ENCODE data around the gene TTYH3.

The TTYH3 gene

GRCh38 chr7:2621061-2621828, 10.5 kb upstream of the TTYH3 start:
- Histone ChIP-seq H3K36me3 (ENCODE audit: control insufficient read depth in 2 of 2, insufficient read depth in 1 of 2, low read length in 2 of 2) (no peaks in the 10 kb centered on the region), H3K9me3 (ENCODE audit: control insufficient read depth, insufficient read depth, low read depth, low read length) (no peaks in the 10 kb centered on the region), H3K27ac (ENCODE audit: extremely low read depth, low read depth, low read length) (no peak overlapping the region), H3K4me3 (ENCODE audit: low read depth, low read length) (no peak overlapping the region), H3K4me1 (ENCODE audit: control insufficient read depth, insufficient read depth, low read length) (no peaks in the 10 kb centered on the region)
- POLR2A ChIA-PET: interaction anchor here (2.3 kb wide), 1 partner anchor 10 kb away, joined by 11 read pairs; the partner anchor contains the start of gene TTYH3
- CTCF ChIA-PET: interaction anchor here (0.5 to 1.1 kb wide), 2 partner anchors 13 to 60 kb away, joined by 3 to 4 read pairs; no protein-coding TSS in a partner anchor
- TF ChIP-seq ZIC2 (tag by site-specific recombination; IDR thresholded peaks at IDR 0.05) (0 out of 2 replicates have a peak, but pooled peaks have one; percentile 45), ZSCAN30 (tag by site-specific recombination; IDR thresholded peaks at IDR 0.05) (no peak)

- Histone ChIP-seq H3K4me3 (ENCODE audit: low read depth, low read length) (no peak overlapping the region), H3K27ac (ENCODE audit: extremely low read depth, low read depth, low read length) (no peak overlapping the region), H3K36me3 (ENCODE audit: control insufficient read depth in 2 of 2, insufficient read depth in 1 of 2, low read length in 2 of 2) (no peaks in the 10 kb centered on the region), H3K4me1 (ENCODE audit: control insufficient read depth, insufficient read depth, low read length) (no peaks in the 10 kb centered on the region), H3K9me3 (ENCODE audit: control insufficient read depth, insufficient read depth, low read depth, low read length) (no peaks in the 10 kb centered on the region)
- TF ChIP-seq ZIC2 (tag by site-specific recombination; IDR thresholded peaks at IDR 0.05) (peak; percentile 40), ZNF394 (tag by site-specific recombination; IDR thresholded peaks at IDR 0.05; ENCODE audit: borderline replicate concordance) (peak; percentile 98), ZNF398 (tag by site-specific recombination; IDR thresholded peaks at IDR 0.05) (peak; percentile 60), ZNF404 (tag by site-specific recombination; IDR thresholded peaks at IDR 0.05) (no peak), PRDM1 (tag by site-specific recombination; IDR thresholded peaks at IDR 0.05) (no peak)
- CTCF ChIA-PET: interaction anchor here (1.1 kb wide), 1 partner anchor 14 kb away, joined by 4 read pairs; no protein-coding TSS in a partner anchor
- POLR2A ChIA-PET: interaction anchor here (0.6 to 2.3 kb wide), 2 partner anchors 9 to 11 kb away, joined by 4 to 11 read pairs; partner anchors contain the start of gene TTYH3
Measured at GRCh38 chr7:2621948-2622640, 9.7 kb upstream of the TTYH3 start.

DNA sequence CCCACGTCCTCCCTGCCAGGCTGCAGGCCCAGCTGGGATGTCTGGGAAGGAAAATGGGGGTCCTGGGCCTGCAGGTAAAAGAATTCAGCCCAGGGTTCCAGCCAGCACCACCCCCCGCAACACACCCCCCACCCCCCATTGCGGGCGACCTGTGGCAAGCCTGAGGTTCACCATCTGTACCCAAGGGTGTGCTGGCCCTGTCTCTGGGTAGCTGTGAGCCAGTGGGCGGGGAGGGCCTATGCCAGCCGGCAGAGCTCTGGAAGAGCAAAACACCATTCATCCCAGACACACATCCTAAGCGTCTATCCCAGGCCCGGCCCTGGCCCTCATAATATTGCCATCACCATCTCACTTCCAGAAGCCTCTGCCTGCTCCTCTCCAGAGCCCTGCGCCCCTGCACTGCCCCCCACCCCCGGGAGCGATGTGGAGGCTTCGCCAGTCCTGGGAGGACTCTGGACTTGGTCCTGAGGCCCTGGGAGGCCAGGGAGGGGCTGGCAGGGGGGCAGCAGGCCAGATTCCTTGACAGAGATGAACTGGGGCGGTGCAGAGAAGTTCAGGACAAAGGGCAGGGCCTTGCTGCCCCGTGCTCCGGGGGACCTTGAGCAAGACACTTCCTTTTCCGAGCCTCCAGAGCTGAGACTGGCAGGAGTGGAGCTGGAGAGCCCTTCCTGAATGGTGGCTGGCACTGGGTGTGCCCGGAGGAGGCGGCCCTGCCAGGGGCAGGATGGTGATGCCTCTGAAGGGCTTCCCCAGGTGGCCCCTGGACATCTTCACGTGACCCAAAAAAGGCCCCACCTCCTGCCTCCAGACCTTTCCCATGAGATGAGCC, 8.7 kb upstream of the TTYH3 start:
- ChIA-PET POLR2A (interaction anchor here (2.3 kb wide), 1 partner anchor 8 kb away, joined by 11 read pairs; the partner anchor contains the start of gene TTYH3), CTCF (no interaction called here)
- Histone ChIP-seq H3K4me1 (ENCODE audit: control insufficient read depth, insufficient read depth, low read length) (no peaks in the 10 kb centered on the region), H3K36me3 (ENCODE audit: control insufficient read depth in 2 of 2, insufficient read depth in 1 of 2, low read length in 2 of 2) (no peaks in the 10 kb centered on the region), H3K9me3 (ENCODE audit: control insufficient read depth, insufficient read depth, low read depth, low read length) (no peaks in the 10 kb centered on the region), H3K4me3 (ENCODE audit: low read depth, low read length) (no peak overlapping the region), H3K27ac (ENCODE audit: extremely low read depth, low read depth, low read length) (no peak overlapping the region)
- TF ChIP-seq ZNF624 (tag by site-specific recombination; IDR thresholded peaks at IDR 0.05) (no peak), ZSCAN18 (tag by site-specific recombination; IDR thresholded peaks at IDR 0.05) (no peak), ZNF175 (tag by site-specific recombination; IDR thresholded peaks at IDR 0.05) (no peak), ZNF639 (tag by site-specific recombination; IDR thresholded peaks at IDR 0.05) (no peak), ZNF629 (tag by site-specific recombination; IDR thresholded peaks at IDR 0.05) (no peak), ZNF792 (tag by site-specific recombination; IDR thresholded peaks at IDR 0.05) (no peak), ZNF214 (tag by site-specific recombination; IDR thresholded peaks at IDR 0.05; ENCODE audit: borderline replicate concordance) (no peak)

Data from HEK293 (cell line).